ENCODE results near the gene TUBGCP6.
"Not testable (repeated sequence)": the region's sequence is repeated elsewhere in the genome, so short reads cannot be mapped to it uniquely, and the experiment has no call there.

TUBGCP6 gene

GRCh38 chr22:50278956-50279619, 34.3 kb upstream of the TUBGCP6 start:
- no peak for DNase-seq (ENCODE audit: low read depth in 2 of 3, low spot score in 1 of 3)

GRCh38 chr22:50278461-50278860, 33.6 kb upstream of the TUBGCP6 start:
- no peak for DNase-seq (ENCODE audit: low read depth in 2 of 3, low spot score in 1 of 3)

GRCh38 chr22:50277761-50278160, 32.9 kb upstream of the TUBGCP6 start:
- DNase-seq (ENCODE audit: low read depth in 2 of 3, low spot score in 1 of 3): no peak

GRCh38 chr22:50276143-50276542, 31.3 kb upstream of the TUBGCP6 start:
- peak in 1 of 3 donors; percentile 35 for DNase-seq (ENCODE audit: low read depth in 2 of 3, low spot score in 1 of 3)

- DNase-seq (ENCODE audit: low read depth in 2 of 3, low spot score in 1 of 3): no peak
Measured at GRCh38 chr22:50275181-50276055, 30.6 kb upstream of the TUBGCP6 start.

GRCh38 chr22:50274771-50275170, 29.9 kb upstream of the TUBGCP6 start:
- DNase-seq (ENCODE audit: low read depth in 2 of 3, low spot score in 1 of 3): no peak

GRCh38 chr22:50274311-50274710, 29.5 kb upstream of the TUBGCP6 start:
- DNase-seq (ENCODE audit: low read depth in 2 of 3, low spot score in 1 of 3): peak in 1 of 3 donors; percentile 24

- DNase-seq (ENCODE audit: low read depth in 2 of 3, low spot score in 1 of 3): not testable (repeated sequence)
Measured at GRCh38 chr22:50273781-50274180, 29.0 kb upstream of the TUBGCP6 start.

- DNase-seq (ENCODE audit: low read depth in 2 of 3, low spot score in 1 of 3): not testable (repeated sequence)
Measured at GRCh38 chr22:50273352-50273751, 28.5 kb upstream of the TUBGCP6 start.

GRCh38 chr22:50272044-50272802, 27.4 kb upstream of the TUBGCP6 start:
- no peak for DNase-seq (ENCODE audit: low read depth in 2 of 3, low spot score in 1 of 3)

- peak in 1 of 3 donors; percentile 56 for DNase-seq (ENCODE audit: low read depth in 2 of 3, low spot score in 1 of 3)
Measured at GRCh38 chr22:50271519-50271970, 26.7 kb upstream of the TUBGCP6 start.

GRCh38 chr22:50270666-50271394, 26.0 kb upstream of the TUBGCP6 start:
- peak in 2 of 3 donors; percentile 52 to 61 for DNase-seq (ENCODE audit: low read depth in 2 of 3, low spot score in 1 of 3)

GRCh38 chr22:50269970-50270665, 25.3 kb upstream of the TUBGCP6 start, which contains the start of gene MAPK11:
Gene MAPK11, minus strand, starts transcription at chr22:50270380. Its CDS starts 88 bp downstream, at chr22:50270292.
- peak in 2 of 3 donors; percentile 53 to 54 for DNase-seq (ENCODE audit: low read depth in 2 of 3, low spot score in 1 of 3)

- DNase-seq (ENCODE audit: low read depth in 2 of 3, low spot score in 1 of 3): no peak
Measured at GRCh38 chr22:50269573-50269969, 24.7 kb upstream of the TUBGCP6 start.

GRCh38 chr22:50268655-50269113, 23.9 kb upstream of the TUBGCP6 start:
- DNase-seq (ENCODE audit: low read depth in 2 of 3, low spot score in 1 of 3): no peak

- DNase-seq (ENCODE audit: low read depth in 2 of 3, low spot score in 1 of 3): peak in 1 of 3 donors; percentile 55
Measured at GRCh38 chr22:50267591-50268390, 23.0 kb upstream of the TUBGCP6 start.

- no peak for DNase-seq (ENCODE audit: low read depth in 2 of 3, low spot score in 1 of 3)
Measured at GRCh38 chr22:50266994-50267393, 22.2 kb upstream of the TUBGCP6 start.

GRCh38 chr22:50264946-50265669, 20.3 kb upstream of the TUBGCP6 start:
- no peak for DNase-seq (ENCODE audit: low read depth in 2 of 3, low spot score in 1 of 3)
